ENCODE data around the gene ZBTB7B.

ZBTB7B gene

DNA sequence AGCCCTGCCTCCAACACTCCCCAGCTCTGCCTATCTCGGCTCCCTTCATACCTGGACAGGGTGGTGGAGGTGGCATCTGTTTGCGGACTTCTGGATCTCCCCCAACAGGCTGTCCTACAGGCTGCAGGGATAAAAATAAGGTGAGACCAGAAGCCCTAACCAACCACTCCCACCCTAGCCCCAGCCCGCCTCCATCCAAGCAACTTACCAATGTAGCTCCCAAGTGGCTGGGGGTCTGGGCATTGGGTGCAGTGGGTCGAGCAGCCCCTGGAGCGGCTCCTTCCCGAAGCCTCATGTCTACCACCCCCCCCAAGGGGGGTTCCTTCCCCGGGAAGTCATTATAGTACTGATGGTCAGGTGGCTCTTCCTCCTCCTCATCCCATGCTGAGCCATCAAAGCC, 36.5 kb upstream of the ZBTB7B start:
- TF ChIP-seq ZNF555 (tag by site-specific recombination; conservative IDR thresholded peaks at IDR 0.05) (no peak), ZBTB7A (tag by site-specific recombination; IDR thresholded peaks at IDR 0.05; ENCODE audit: low read depth) (no peak), ZNF76 (tag by site-specific recombination; IDR thresholded peaks at IDR 0.05; ENCODE audit: borderline replicate concordance, low read depth) (no peak)
- TF ChIP-seq, protein P1, sequence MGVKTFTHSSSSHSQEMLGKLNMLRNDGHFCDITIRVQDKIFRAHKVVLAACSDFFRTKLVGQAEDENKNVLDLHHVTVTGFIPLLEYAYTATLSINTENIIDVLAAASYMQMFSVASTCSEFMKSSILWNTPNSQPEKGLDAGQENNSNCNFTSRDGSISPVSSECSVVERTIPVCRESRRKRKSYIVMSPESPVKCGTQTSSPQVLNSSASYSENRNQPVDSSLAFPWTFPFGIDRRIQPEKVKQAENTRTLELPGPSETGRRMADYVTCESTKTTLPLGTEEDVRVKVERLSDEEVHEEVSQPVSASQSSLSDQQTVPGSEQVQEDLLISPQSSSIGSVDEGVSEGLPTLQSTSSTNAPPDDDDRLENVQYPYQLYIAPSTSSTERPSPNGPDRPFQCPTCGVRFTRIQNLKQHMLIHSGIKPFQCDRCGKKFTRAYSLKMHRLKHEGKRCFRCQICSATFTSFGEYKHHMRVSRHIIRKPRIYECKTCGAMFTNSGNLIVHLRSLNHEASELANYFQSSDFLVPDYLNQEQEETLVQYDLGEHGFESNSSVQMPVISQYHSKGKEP (tag by site-specific recombination; IDR thresholded peaks at IDR 0.05) = no peak
- TF ChIP-seq, protein P2, sequence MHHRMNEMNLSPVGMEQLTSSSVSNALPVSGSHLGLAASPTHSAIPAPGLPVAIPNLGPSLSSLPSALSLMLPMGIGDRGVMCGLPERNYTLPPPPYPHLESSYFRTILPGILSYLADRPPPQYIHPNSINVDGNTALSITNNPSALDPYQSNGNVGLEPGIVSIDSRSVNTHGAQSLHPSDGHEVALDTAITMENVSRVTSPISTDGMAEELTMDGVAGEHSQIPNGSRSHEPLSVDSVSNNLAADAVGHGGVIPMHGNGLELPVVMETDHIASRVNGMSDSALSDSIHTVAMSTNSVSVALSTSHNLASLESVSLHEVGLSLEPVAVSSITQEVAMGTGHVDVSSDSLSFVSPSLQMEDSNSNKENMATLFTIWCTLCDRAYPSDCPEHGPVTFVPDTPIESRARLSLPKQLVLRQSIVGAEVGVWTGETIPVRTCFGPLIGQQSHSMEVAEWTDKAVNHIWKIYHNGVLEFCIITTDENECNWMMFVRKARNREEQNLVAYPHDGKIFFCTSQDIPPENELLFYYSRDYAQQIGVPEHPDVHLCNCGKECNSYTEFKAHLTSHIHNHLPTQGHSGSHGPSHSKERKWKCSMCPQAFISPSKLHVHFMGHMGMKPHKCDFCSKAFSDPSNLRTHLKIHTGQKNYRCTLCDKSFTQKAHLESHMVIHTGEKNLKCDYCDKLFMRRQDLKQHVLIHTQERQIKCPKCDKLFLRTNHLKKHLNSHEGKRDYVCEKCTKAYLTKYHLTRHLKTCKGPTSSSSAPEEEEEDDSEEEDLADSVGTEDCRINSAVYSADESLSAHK (tag by site-specific recombination; IDR thresholded peaks at IDR 0.05) = no peak
- Histone ChIP-seq H3K36me3 (ENCODE audit: control insufficient read depth in 2 of 2, insufficient read depth in 1 of 2, low read length in 2 of 2) (peaks cover 0 to 67% of the 10 kb centered on the region in 2 experiments; a peak in 1 of 3 replicates), H3K4me1 (ENCODE audit: control insufficient read depth, insufficient read depth, low read length) (peaks cover 8% of the 10 kb centered on the region), H3K27ac (ENCODE audit: extremely low read depth, low read depth, low read length) (no peak overlapping the region), H3K4me3 (ENCODE audit: low read depth, low read length) (no peak overlapping the region), H3K9me3 (ENCODE audit: control insufficient read depth, insufficient read depth, low read depth, low read length) (no peaks in the 10 kb centered on the region)
- ChIA-PET CTCF (interaction anchor here (0.6 to 1.6 kb wide), 4 partner anchors 22 to 96 kb away, joined by 3 to 6 read pairs (median 4); no protein-coding TSS in a partner anchor), POLR2A (interaction anchor here (1.2 to 3.2 kb wide), 4 partner anchors 8 to 28 kb away, joined by 3 to 13 read pairs (median 6); partner anchors contain the start of genes CKS1B, FLAD1, LENEP and PBXIP1)

DNA sequence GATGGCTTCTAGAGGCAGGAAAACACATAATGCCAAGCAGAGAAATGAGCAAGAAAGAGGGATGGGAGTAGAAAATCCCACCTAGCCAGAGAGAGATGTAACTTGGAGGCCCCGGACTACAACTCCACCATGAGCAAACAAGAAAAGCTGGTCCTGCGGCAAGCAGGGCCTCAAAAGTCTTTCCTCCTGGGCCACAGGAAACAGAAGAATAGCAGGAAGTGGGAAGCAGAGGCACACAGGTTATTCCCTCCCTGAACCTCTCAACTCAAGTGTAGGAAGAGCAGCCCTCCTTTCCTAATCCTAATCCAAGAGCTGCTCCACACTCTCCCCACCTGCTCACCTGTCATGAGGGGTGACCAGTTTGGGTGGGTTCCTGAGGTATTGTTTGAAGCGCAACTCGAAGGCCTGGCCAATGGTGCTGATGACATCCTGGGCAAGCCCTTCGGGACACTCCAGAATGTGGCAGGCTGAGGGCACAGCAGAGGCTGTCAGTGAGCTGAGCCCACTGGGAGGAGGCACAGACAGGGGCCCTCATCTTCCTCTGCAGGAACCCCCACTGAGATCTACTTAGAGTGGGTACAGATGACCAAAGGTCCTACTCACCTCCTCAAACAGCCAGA, 35.2 kb upstream of the ZBTB7B start:
- POLR2A ChIA-PET = interaction anchor here (0.5 kb wide), 1 partner anchor 17 kb away, joined by 7 read pairs; no protein-coding TSS in a partner anchor
- peaks cover 0 to 67% of the 10 kb centered on the region in 2 experiments; a peak in 1 of 3 replicates for H3K36me3 ChIP-seq (ENCODE audit: control insufficient read depth in 2 of 2, insufficient read depth in 1 of 2, low read length in 2 of 2)
- CTCF ChIA-PET = interaction anchor here (0.6 to 1.7 kb wide), 3 partner anchors 15 to 32 kb away, joined by 3 to 6 read pairs (median 4); no protein-coding TSS in a partner anchor
- H3K9me3 ChIP-seq (ENCODE audit: control insufficient read depth, insufficient read depth, low read depth, low read length) = no peaks in the 10 kb centered on the region
- H3K27ac ChIP-seq (ENCODE audit: extremely low read depth, low read depth, low read length) = no peak overlapping the region
- no peak overlapping the region for H3K4me3 ChIP-seq (ENCODE audit: low read depth, low read length)
- peaks cover 11% of the 10 kb centered on the region for H3K4me1 ChIP-seq (ENCODE audit: control insufficient read depth, insufficient read depth, low read length)
- TF ChIP-seq ZNF558 (tag by site-specific recombination; IDR thresholded peaks at IDR 0.05) = no peak
- no peak for TF ChIP-seq HOXA7 (CRISPR knock-in tag; IDR thresholded peaks at IDR 0.05; ENCODE audit: borderline replicate concordance)
- no peak for TF ChIP-seq ZNF621 (tag by site-specific recombination; IDR thresholded peaks at IDR 0.05)
- no peak for TF ChIP-seq ZFP41 (tag by site-specific recombination; IDR thresholded peaks at IDR 0.05; ENCODE audit: borderline replicate concordance)
- TF ChIP-seq, protein P3, sequence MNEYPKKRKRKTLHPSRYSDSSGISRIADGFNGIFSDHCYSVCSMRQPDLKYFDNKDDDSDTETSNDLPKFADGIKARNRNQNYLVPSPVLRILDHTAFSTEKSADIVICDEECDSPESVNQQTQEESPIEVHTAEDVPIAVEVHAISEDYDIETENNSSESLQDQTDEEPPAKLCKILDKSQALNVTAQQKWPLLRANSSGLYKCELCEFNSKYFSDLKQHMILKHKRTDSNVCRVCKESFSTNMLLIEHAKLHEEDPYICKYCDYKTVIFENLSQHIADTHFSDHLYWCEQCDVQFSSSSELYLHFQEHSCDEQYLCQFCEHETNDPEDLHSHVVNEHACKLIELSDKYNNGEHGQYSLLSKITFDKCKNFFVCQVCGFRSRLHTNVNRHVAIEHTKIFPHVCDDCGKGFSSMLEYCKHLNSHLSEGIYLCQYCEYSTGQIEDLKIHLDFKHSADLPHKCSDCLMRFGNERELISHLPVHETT (tag by site-specific recombination; IDR thresholded peaks at IDR 0.05) = no peak
- TF ChIP-seq ZNF239 (tag by site-specific recombination; IDR thresholded peaks at IDR 0.05) = no peak
- TF ChIP-seq OSR2 (tag by site-specific recombination; IDR thresholded peaks at IDR 0.05) = no peak
- TF ChIP-seq ZNF23 (tag by site-specific recombination; IDR thresholded peaks at IDR 0.05; ENCODE audit: borderline replicate concordance) = no peak
- TF ChIP-seq ZNF211 (tag by site-specific recombination; IDR thresholded peaks at IDR 0.05; ENCODE audit: low read depth) = no peak
- no peak for TF ChIP-seq ZNF133 (tag by site-specific recombination; IDR thresholded peaks at IDR 0.05)
- TF ChIP-seq OVOL3 (tag by site-specific recombination; IDR thresholded peaks at IDR 0.05) = no peak
- no peak for TF ChIP-seq ZNF560 (tag by site-specific recombination; IDR thresholded peaks at IDR 0.05; ENCODE audit: borderline replicate concordance)
- TF ChIP-seq GLIS1 (tag by site-specific recombination; IDR thresholded peaks at IDR 0.05) = no peak
- no peak for TF ChIP-seq KLF8 (tag by site-specific recombination; IDR thresholded peaks at IDR 0.05)

All from HEK293 (cell line).